ENCODE data around the gene ANLN. TPM values are rescaled to one million over a fixed set of nuclear protein-coding genes. Genes with fewer than 3 reads are reported as not detected.
"Not testable (repeated sequence)": the region's sequence is repeated elsewhere in the genome, so short reads cannot be mapped to it uniquely, and the experiment has no call there.

ANLN gene
- total and polyA plus RNA-seq, 9 of the 15 experiments (the other 6 are each of a cell fraction or from before 2014, with no cell fraction given), result 18.1 to 66.2 (median 38.7) TPM

DNA sequence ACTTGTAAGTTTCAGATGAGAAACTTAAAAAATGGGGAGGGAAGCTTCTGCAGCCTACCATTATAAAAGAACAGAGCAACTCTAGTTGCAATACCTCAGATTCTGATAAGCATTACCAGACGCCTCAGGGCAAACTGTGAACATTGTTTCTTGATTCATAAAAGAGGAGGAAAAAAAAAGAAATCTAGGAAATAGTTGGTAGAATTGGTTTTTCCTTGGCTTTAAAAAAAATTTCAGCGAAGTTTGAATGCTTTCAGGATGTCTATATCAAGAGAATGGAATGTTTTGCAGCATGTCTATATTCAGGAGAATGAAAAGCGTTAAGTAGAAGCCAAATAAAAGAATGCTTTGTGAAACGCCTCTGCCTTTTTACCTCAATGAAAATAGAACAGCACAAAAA, 17.5 kb upstream of the ANLN start (continued):
- TF ChIP-seq, protein P1, sequence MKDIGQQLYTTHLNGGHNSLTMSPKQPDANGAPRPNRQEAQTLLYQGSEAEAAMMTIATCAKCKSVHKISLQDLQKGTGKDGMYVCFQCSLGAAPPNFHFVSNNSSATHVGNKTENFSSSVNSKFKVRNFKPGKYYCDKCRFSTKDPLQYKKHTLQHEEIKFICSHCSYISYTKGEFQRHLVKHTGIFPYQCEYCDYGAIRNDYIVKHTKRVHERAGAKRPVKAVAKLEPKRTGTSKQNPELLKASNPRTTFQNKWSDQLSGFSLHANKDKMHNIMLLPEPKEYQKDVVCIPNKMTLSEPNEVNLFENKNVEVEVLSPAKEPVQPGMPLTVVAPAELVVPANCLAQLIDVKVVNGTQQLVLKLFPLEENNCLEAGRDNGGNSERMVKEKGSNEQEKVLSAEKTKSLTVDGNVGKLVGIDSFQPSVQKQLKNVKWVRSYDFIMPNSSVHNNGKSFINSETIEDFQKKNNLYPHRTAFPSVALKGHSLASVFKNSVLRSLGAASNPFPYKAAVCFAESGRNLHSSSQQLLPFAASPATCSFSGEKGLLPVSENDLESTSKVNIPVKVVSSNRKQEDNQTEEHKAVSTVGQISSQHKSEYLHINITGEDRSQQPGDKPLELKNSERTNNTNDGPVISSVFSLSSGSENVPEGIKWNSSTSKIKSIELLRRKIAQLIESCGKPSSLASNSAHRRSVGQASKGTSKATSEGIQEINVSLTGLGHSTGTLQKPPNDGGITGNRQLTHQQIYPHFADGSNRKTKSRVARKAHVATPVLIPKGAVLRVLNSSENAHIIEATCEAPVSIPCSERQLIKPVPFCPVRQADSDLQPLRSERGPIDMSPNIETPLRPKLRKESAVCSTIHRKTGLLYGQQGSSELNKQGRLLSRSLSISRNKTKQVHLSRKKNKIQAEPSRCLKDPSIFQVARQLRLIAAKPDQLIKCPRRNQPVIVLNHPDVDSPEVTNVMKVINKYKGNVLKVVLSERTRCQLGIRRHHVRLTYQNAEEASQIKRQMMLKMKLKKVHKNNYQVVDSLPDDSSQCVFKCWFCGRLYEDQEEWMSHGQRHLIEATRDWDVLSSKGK (CRISPR knock-in tag; IDR thresholded peaks at IDR 0.05), result no peak
- TF ChIP-seq C11orf30 (IDR thresholded peaks at IDR 0.05; ENCODE audit: low read depth) (no peak), ZNF584 (CRISPR knock-in tag; IDR thresholded peaks at IDR 0.05; ENCODE audit: low read depth) (no peak), MYNN (IDR thresholded peaks at IDR 0.05) (no peak), MYNN (CRISPR knock-in tag; IDR thresholded peaks at IDR 0.05) (no peak), SAFB2 (IDR thresholded peaks at IDR 0.05; ENCODE audit: borderline replicate concordance, low read depth, low read length, severe bottlenecking) (no peak)

DNA sequence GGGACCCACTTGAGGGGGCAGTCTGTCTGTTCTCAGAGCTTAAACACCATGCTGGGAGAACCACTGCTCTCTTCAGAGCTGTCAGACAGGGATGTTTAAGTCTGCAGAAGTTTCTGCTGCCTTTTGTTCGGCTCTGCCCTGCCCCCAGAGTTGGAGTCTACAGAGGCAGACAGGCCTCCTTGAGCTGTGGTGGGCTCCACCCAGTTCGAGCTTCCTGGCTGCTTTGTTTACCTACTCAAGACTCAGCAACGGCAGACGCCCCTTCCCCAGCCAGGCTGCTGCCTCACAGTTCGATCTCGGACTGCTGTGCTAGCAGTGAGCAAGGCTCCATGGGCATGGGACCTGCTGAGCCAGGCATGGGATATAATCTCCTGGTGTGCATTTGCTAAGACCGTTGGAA, 11.1 kb upstream of the ANLN start:
- ATAC-seq, FAIRE-seq: not testable (repeated sequence)
- POLR2A ChIA-PET, result interaction anchor here (0.8 to 2.0 kb wide), 3 partner anchors 11 to 15 kb away, joined by 3 to 9 read pairs (median 4); partner anchors contain the start of gene ANLN

More for the DNA sequence above, 11.1 kb upstream of the ANLN start:
- H3K4me2 ChIP-seq (ENCODE audit: insufficient read depth, low read length); H3K9me1 ChIP-seq (ENCODE audit: control insufficient read depth, insufficient read depth, low read length); BruUV-seq (replicated peaks); H3K4me3 ChIP-seq; CTCF ChIA-PET (ENCODE audit: low intra/inter-chr PET ratio); H3K9me3 ChIP-seq (replicated peaks; ENCODE audit: control insufficient read depth, insufficient read depth, low read depth, low read length); in situ Hi-C loops (cut with MboI); intact Hi-C loops (cut with micrococcal nuclease); H3K27me3 ChIP-seq (ENCODE audit: control insufficient read depth in 2 of 2, insufficient read depth in 2 of 2, low read length in 2 of 2); H3K36me3 ChIP-seq (ENCODE audit: control insufficient read depth, insufficient read depth, low read length); H3K4me1 ChIP-seq (replicated peaks in 1 of 2; ENCODE audit: control insufficient read depth in 2 of 2, insufficient read depth in 2 of 2, low read length in 2 of 2); H3K9ac ChIP-seq (ENCODE audit: insufficient read depth in 1 of 2, low read depth in 2 of 2, low read length in 2 of 2); H3K79me2 ChIP-seq (ENCODE audit: control insufficient read depth, insufficient read depth, low read length); DNase-seq (ENCODE audit: extremely low read depth in 1 of 4, low spot score in 3 of 4); H4K20me1 ChIP-seq (replicated peaks; ENCODE audit: control insufficient read depth, insufficient read depth, low read length); H2AFZ ChIP-seq (ENCODE audit: low read depth, low read length); H3K27ac ChIP-seq (ENCODE audit: extremely low read depth, low read depth, low read length): not testable (repeated sequence)
- 5% methylated on average over 7 of the region's 7 CpGs for WGBS (ENCODE audit: insufficient coverage, low coverage, missing lambda C conversion rate)
